ENCODE results near the gene HSPA14. TPM values are rescaled to one million over a fixed set of nuclear protein-coding genes. Genes with fewer than 3 reads are reported as not detected.

The HSPA14 gene
- total RNA-seq, 1 donor = 19.7 TPM

DNA sequence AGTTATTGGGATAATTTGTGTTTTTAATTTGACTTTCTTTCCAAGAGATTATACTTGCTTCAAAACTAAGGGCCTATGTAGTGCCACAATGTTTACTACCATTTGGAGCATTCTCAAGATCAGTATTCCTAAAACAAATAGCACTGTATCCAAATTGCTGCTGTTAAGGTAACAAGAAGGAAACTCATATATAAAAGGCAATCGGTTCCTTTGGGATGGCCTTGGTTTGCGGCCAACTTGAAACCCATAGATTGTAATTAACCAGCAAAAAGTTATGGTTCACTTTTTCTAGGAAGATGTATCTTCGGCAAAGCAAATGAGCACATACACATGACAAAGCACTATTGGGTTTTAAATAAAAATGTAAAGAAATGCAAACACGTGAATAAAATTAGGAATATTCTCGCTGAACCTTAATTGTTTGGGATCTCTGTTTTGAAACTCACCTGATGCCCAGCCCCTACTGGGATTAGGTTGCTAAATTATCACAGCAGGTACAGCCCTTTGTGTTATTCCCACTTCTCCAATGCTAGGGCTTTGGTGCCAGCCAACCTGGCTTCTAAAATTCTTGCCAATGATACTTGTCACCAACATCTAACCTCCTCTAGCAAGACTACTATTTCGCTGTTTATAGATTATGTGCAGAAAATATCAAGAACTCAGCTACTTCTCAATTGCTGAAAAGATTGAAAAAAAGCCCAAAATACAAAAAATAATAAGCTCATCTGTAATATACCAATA, 16.3 kb upstream of the HSPA14 start:
- TF ChIP-seq, protein P1, sequence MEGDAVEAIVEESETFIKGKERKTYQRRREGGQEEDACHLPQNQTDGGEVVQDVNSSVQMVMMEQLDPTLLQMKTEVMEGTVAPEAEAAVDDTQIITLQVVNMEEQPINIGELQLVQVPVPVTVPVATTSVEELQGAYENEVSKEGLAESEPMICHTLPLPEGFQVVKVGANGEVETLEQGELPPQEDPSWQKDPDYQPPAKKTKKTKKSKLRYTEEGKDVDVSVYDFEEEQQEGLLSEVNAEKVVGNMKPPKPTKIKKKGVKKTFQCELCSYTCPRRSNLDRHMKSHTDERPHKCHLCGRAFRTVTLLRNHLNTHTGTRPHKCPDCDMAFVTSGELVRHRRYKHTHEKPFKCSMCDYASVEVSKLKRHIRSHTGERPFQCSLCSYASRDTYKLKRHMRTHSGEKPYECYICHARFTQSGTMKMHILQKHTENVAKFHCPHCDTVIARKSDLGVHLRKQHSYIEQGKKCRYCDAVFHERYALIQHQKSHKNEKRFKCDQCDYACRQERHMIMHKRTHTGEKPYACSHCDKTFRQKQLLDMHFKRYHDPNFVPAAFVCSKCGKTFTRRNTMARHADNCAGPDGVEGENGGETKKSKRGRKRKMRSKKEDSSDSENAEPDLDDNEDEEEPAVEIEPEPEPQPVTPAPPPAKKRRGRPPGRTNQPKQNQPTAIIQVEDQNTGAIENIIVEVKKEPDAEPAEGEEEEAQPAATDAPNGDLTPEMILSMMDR (IDR thresholded peaks at IDR 0.05; ENCODE audit: insufficient read depth, low read length) = no peak
- DNase-seq (ENCODE audit: low read depth) = no peak

DNA sequence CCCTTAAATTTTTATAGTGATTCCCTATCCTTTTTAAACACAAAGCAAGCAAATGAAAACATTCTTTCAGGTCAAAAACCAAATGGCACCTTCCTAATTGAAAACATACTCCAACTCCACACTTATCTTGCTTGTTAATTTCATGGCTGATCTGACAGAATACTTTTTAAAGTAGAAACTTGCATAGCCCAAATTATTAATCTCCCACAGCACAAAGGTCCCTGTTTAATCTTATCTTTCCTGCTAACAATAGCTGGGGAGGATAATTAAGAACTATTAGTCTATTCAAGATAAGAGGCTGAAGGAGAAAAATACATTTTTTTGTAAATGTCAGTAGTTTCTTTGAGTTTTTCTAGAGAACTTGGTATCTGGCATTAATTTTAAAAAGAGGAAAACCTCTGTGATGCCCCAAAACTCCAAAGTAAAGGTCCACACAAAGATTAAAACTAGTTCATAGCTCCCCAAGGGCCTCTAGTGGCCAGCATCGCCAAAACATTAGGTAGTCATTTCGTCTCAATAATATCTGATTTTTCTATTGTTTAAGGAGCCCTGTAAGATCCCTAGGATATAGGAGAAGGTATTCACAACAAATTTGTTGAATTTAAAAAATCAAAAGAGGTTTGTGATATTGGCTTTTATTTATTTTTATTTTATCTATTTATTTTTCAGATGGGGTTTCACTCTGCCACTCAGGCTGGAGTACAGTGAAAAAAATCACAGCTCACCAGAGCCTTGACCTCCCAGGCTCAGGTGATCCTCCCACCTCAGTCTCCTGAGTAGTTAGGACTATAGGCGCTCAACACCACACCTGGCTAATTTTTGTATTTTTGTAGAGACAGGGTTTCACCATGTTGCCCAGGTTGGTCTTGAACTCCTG, 15.0 kb upstream of the HSPA14 start:
- TF ChIP-seq, protein P1 (IDR thresholded peaks at IDR 0.05; ENCODE audit: insufficient read depth, low read length) = peak; percentile 73
- peak; percentile 71 for DNase-seq (ENCODE audit: low read depth)
- H3K4me3 ChIP-seq (ENCODE audit: low read depth, low read length) = no peak overlapping the region

More for the DNA sequence above, 16.3 kb upstream of the HSPA14 start:
- no peak overlapping the region for H3K4me3 ChIP-seq (ENCODE audit: low read depth, low read length)

DNA sequence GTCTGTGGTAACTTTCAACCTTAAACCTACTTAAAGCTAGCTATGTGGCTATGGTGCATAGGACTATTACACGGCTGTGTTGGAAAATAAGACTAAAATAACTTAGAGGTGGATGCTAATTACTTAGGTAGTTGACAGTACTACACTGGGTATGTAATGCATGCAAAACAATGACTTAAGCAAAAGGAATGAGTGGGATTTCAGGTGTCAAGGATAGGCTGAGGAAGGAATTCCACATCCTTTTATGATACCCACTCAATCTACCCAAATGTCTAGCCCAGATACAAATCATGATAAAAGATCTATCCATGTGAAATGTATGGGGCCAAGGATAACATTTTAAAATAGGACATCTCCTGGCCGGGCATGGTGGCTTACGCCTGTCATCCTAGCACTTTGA, 14.1 kb upstream of the HSPA14 start:
- no peak overlapping the region for H3K4me3 ChIP-seq (ENCODE audit: low read depth, low read length)
- no peak for DNase-seq (ENCODE audit: low read depth)
- TF ChIP-seq, protein P1 (IDR thresholded peaks at IDR 0.05; ENCODE audit: insufficient read depth, low read length) = no peak

DNA sequence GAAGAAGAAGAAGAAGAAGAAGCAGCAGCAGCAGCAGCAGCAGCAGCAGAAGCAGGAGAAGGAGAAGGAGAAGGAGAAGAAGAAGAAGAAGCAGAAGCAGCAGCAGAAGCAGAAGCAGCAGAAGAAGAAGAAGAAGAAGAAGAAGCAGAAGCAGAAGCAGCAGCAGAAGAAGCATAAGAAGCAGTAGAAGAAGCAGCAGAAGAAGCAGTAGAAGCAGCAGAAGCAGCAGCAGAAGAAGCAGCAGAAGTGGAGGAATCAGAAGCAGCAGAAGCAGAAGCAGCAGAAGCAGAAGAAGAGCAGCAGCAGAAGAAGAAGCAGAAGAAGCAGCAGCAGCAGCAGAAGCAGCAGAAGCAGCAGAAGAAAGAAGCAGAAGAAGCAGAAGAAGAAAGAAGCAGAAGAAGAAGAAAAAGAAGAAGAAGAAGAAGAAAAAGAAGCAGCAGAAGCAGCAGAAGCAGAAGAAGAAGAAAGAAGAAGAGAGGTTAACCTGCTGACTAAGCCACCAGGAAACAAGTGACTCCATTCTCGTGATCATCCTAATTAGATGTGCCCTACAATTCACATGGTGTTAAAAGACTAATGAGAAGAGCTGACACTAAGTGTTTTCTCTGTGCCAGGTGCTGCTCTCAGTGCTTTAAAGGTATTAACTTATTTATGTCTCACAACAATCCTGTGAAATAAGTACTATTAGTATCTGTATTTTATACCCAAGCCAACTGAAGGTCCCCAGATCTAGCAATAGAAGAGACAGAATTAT, 11.9 kb upstream of the HSPA14 start:
- TF ChIP-seq, protein P1 (IDR thresholded peaks at IDR 0.05; ENCODE audit: insufficient read depth, low read length) = no peak
- H3K4me3 ChIP-seq (ENCODE audit: low read depth, low read length) = no peak overlapping the region
- DNase-seq (ENCODE audit: low read depth) = no peak

DNA sequence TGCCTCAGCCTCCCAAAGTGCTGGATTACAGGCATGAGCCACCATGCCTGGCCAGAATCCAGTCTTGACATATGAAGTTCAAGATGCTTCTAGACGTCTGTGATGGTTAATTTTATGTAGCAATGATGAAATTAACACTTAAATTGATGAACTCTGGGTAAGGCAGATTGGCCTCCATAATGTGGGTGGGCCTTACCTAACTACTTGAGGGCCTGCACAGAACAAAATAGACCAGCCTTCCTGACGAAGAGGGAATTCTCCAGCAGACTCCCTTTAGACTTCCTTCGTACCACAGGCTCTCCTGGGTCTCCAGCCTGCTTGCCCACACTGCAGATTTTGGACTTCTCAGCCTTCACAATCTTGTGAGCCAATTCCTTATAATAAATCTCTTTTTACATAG, 5.0 kb upstream of the HSPA14 start:
- TF ChIP-seq, protein P1 (IDR thresholded peaks at IDR 0.05; ENCODE audit: insufficient read depth, low read length) = no peak
- H3K4me3 ChIP-seq (ENCODE audit: low read depth, low read length) = no peak overlapping the region
- no peak for DNase-seq (ENCODE audit: low read depth)

DNA sequence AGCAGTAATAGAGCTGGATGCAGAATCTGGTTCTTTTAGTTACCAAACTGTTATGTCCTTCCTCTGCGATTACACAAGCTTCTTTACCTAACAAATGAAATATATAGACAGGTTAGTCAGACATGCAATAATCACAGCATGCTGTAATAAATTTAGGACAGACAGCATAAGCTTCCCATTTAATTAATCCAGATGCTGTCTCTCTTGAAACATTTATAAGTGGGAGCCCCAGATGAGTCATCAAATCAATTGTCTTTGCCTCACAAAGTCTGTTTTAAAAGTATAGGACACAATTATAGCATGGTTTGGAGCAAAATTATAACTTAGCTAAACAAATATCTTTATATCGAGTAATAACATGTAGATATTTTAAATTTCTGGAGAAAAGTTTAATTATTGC, 1.9 kb upstream of the HSPA14 start:
- no peak for DNase-seq (ENCODE audit: low read depth)
- TF ChIP-seq, protein P1 (IDR thresholded peaks at IDR 0.05; ENCODE audit: insufficient read depth, low read length) = no peak
- no peak overlapping the region for H3K4me3 ChIP-seq (ENCODE audit: low read depth, low read length)

Data from fibroblast of the aortic adventitia (primary cell).